ENCODE results near the gene LRAT. TPM values are rescaled to one million over a fixed set of nuclear protein-coding genes. Genes with fewer than 3 reads are reported as not detected.

The LRAT gene
- total RNA-seq, 1 donor from 2014 or later, result not detected

GRCh38 chr4:154741131-154741665 lies 2.6 kb upstream of the LRAT start:
- no peak overlapping the region for H3K27ac ChIP-seq (replicated peaks)
- no peak for DNase-seq
- no peaks in the 10 kb centered on the region for H3K9me3 ChIP-seq (replicated peaks)
- H3K4me3 ChIP-seq, result peak overlapping the region; percentile 59
- intact Hi-C loops (cut with micrococcal nuclease), result no loop called here
- H3K4me1 ChIP-seq, result peaks cover 29% of the 10 kb centered on the region
- peaks cover 66% of the 10 kb centered on the region for H3K27me3 ChIP-seq (ENCODE audit: low read depth)
- no peak for TF ChIP-seq CTCF (IDR thresholded peaks at IDR 0.05; ENCODE audit: borderline replicate concordance)
- no peaks in the 10 kb centered on the region for H3K36me3 ChIP-seq

GRCh38 chr4:154741922-154742850 lies 1.6 kb upstream of the LRAT start:
- Histone ChIP-seq H3K4me1 (peaks cover 29% of the 10 kb centered on the region), H3K36me3 (no peaks in the 10 kb centered on the region), H3K9me3 (replicated peaks) (no peaks in the 10 kb centered on the region), H3K27ac (replicated peaks) (no peak overlapping the region), H3K4me3 (peak overlapping the region; percentile 59), H3K27me3 (ENCODE audit: low read depth) (peaks cover 76% of the 10 kb centered on the region)
- intact Hi-C loops (cut with micrococcal nuclease), result no loop called here
- no peak for TF ChIP-seq CTCF (IDR thresholded peaks at IDR 0.05; ENCODE audit: borderline replicate concordance)
- no peak for DNase-seq

GRCh38 chr4:154744341-154744926 lies 634 bp downstream of the LRAT start:
- H3K36me3 ChIP-seq, result no peaks in the 10 kb centered on the region
- no peak for DNase-seq
- no peak overlapping the region for H3K27ac ChIP-seq (replicated peaks)
- H3K9me3 ChIP-seq (replicated peaks), result no peaks in the 10 kb centered on the region
- peaks cover 29% of the 10 kb centered on the region for H3K4me1 ChIP-seq
- intact Hi-C loops (cut with micrococcal nuclease), result no loop called here
- no peak for TF ChIP-seq CTCF (IDR thresholded peaks at IDR 0.05; ENCODE audit: borderline replicate concordance)
- H3K27me3 ChIP-seq (ENCODE audit: low read depth), result peaks cover 97% of the 10 kb centered on the region
- peak overlapping the region; percentile 59 for H3K4me3 ChIP-seq

- Histone ChIP-seq H3K4me1 (no peaks in the 10 kb centered on the region), H3K27me3 (ENCODE audit: low read depth) (peaks cover 27% of the 10 kb centered on the region), H3K27ac (replicated peaks) (no peak overlapping the region), H3K4me3 (no peak overlapping the region), H3K36me3 (no peaks in the 10 kb centered on the region), H3K9me3 (replicated peaks) (no peaks in the 10 kb centered on the region)
- intact Hi-C loops (cut with micrococcal nuclease), result no loop called here
- no peak for TF ChIP-seq CTCF (IDR thresholded peaks at IDR 0.05; ENCODE audit: borderline replicate concordance)
- no peak for DNase-seq
Measured at GRCh38 chr4:154757713-154758112, 13.9 kb downstream of the LRAT start.

DNA sequence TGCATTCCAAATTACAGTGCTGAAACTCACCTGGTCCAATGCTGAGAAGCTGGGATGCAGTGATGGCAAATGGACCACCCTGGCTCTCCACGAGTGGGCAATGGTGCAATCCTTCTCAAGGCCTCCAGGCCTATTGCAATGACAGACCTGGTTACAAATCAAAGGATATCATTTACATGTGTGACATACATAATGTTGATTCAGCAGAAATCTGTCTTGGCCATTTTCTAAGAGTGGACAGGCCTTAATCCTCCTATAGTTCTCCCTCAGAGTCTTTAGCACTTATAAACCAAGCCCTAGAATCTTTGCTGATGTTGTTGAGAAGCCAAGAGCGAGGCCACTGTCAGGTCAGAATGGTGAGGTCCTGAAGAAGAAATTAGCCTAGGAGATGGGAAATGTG lies 17.1 kb downstream of the LRAT start:
- Histone ChIP-seq H3K4me1 (no peaks in the 10 kb centered on the region), H3K27ac (replicated peaks) (no peak overlapping the region), H3K9me3 (replicated peaks) (no peaks in the 10 kb centered on the region), H3K27me3 (ENCODE audit: low read depth) (peaks cover 20% of the 10 kb centered on the region), H3K4me3 (no peak overlapping the region), H3K36me3 (no peaks in the 10 kb centered on the region)
- intact Hi-C loops (cut with micrococcal nuclease), result no loop called here
- no peak for TF ChIP-seq CTCF (IDR thresholded peaks at IDR 0.05; ENCODE audit: borderline replicate concordance)
- DNase-seq, result no peak

All from left ventricle myocardium inferior (tissue), 1 donor.